ENCODE results near the gene LAIR2.

LAIR2 gene

DNA sequence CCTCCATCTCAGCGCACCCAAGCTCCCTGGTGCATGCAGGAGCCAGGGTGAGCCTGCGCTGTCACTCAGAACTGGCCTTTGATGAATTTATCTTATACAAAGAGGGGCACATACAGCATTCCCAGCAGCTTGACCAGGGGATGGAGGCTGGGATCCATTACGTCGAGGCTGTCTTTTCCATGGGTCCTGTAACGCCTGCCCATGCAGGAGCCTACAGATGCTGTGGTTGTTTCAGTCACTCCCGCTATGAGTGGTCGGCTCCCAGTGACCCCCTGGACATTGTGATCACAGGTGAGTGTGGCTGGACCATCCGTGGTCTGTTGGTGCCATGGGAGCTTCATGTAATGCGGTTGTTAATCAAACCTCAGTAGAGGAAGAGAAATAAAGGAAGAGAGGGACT is 33.0 kb downstream of the LAIR2 start:
- TF ChIP-seq, protein P1, sequence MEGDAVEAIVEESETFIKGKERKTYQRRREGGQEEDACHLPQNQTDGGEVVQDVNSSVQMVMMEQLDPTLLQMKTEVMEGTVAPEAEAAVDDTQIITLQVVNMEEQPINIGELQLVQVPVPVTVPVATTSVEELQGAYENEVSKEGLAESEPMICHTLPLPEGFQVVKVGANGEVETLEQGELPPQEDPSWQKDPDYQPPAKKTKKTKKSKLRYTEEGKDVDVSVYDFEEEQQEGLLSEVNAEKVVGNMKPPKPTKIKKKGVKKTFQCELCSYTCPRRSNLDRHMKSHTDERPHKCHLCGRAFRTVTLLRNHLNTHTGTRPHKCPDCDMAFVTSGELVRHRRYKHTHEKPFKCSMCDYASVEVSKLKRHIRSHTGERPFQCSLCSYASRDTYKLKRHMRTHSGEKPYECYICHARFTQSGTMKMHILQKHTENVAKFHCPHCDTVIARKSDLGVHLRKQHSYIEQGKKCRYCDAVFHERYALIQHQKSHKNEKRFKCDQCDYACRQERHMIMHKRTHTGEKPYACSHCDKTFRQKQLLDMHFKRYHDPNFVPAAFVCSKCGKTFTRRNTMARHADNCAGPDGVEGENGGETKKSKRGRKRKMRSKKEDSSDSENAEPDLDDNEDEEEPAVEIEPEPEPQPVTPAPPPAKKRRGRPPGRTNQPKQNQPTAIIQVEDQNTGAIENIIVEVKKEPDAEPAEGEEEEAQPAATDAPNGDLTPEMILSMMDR (IDR thresholded peaks at IDR 0.05; ENCODE audit: extremely low read depth, missing control alignments), result no peak
- no peak for DNase-seq (ENCODE audit: low spot score)

DNA sequence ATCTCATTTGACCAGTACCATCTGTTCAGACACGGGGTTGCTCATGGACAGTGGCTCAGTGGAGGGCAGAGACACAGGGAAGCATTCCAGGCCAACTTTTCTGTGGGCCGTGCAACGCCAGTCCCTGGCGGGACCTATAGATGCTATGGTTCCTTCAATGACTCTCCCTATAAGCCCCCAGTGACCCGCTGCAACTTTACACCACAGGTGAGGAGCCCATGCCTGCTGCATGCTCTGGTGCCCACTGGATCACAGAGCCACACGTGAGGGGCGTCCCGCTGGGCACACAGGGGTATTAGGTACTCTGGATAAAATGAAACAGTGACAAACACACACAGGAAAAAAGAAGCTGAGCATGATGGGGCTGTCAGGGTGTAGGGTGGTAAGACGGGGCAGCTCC is 34.3 kb downstream of the LAIR2 start:
- DNase-seq (ENCODE audit: low spot score), result no peak
- TF ChIP-seq, protein P1 (IDR thresholded peaks at IDR 0.05; ENCODE audit: extremely low read depth, missing control alignments), result no peak

DNA sequence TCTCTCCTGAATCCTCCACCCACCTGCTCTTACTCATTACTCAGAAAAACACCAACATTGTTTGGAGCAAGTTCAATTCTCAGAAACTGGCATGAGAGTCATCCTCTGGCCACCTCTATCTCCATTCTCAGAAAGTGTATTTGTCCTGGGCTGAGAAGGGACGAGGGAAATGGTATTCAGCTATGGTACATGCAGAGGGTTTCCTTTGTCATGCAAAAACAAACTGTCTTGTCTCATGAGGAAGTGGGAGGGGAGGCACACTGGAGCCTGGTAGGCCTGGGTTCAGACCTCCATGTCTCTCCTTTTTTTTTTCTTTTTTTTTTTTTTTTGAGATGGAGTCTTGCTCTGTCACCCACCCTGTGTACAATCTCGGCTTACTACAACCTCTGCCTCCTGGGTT is 39.1 kb downstream of the LAIR2 start:
- DNase-seq (ENCODE audit: low spot score), result no peak
- TF ChIP-seq, protein P1 (IDR thresholded peaks at IDR 0.05; ENCODE audit: extremely low read depth, missing control alignments), result no peak

DNA sequence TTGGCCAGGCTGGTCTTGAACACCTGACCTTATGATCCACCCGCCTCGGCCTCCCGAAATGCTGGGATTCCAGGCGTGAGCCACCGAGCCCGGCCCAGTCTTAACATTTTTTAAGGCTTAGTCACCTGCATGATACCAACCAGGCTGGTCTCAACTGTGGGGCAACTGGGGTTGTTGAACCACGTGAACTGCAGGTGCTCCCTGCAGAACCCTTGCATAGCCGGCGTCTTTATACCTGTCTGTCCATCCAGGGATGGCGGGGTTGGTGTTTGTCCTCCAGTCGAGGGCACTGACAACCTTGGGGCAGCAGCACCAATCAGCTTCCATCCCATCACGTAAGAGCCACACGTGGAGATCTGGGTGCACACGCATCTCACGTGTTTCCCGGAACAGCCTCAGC is 46.2 kb downstream of the LAIR2 start:
- DNase-seq (ENCODE audit: low spot score), result no peak
- TF ChIP-seq, protein P1 (IDR thresholded peaks at IDR 0.05; ENCODE audit: extremely low read depth, missing control alignments), result no peak

DNA sequence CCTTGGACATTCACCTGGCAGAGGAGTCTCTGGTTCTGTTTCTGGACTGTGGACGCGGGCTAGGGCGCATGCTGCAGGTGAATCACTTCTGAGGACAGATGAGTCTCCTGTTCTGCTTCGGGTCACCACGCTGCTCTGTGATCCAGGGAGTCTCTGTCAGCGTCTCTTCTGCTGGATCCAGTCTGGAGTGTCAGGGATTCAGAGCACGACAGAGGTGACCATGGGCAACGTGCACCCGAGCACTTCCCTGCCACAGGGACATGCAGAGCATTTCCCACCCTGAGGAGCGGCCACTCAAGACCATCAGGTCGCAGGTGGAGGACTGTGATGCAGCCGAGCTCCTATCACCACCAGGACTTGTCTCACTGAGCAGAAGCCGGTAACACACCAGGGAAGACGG is 46.6 kb downstream of the LAIR2 start:
- TF ChIP-seq, protein P1 (IDR thresholded peaks at IDR 0.05; ENCODE audit: extremely low read depth, missing control alignments), result no peak
- no peak for DNase-seq (ENCODE audit: low spot score)

DNA sequence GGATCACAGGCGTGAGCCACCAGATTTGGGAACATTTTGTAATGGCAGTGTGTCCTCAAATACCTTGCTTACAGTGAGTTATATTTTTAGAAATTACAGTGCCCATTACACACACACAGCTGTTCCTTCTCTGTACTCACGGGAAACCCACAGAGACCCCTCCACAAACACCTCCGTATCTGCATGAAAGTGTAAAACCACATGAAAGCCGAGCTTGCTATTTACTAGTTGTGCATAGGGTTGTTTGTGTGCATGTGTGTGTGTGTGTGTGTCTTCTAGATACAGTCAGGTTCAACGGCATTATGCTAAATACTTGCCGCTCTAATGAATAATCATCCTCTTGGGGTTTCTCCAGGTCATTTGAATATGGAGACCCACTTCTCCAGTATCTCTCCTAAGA is 48.7 kb downstream of the LAIR2 start:
- peak; percentile 32 for DNase-seq (ENCODE audit: low spot score)
- TF ChIP-seq, protein P1 (IDR thresholded peaks at IDR 0.05; ENCODE audit: extremely low read depth, missing control alignments), result no peak

DNA sequence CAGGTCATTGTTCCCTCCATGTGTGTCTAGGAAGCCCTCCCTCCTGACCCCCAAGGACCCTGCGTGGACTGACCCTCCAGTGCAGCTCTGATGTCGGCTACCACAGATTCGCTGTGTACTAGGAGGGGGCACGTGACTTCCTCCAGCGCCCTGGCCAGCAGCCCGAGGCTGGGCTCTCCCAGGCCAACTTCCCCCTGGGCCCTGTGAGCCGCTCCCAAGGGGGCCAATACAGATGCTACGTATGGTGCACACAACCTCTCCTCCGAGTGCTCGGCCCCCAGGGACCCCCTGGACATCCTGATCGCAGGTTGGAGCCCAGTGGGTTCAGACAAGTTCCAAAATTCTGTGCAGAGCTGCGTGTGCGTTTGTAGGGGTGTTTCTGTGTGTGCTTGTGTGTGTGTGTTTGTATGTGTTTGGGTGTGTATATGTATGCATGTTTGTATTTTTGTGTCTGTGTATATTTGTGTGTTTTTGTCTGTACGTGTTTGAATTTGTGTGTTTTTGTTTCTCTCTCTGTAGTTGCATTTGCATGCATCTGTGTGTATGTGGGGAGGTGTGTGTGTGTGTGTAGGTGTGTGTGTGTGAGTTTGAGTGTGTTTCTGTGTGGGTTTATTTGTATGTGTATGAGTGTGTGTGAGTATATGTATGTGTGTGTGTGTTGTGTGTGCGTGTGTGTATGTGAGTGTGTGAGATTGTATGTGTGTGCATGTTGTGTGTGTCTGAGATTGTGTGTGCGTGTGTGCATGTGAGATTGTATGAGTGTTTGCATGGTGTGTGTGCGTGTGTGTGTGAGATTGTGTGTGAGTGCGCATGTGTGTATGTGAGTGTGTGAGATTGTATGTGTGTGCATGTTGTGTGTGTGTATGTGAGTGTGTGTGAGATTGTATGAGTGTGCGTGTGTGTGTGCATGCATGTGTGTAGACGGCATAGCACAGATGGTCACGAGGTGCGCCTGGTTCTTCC is 49.6 kb downstream of the LAIR2 start:
- peak; percentile 43 for DNase-seq (ENCODE audit: low spot score)
- TF ChIP-seq, protein P1 (IDR thresholded peaks at IDR 0.05; ENCODE audit: extremely low read depth, missing control alignments), result no peak
